LNCAP (cell line): ENCODE results near the gene XKR8.

Source experiments
- CTCF ChIP-seq: fragments of 450-650 bp; IDR thresholded peaks from 2 replicates; pipeline ENCODE4 v1.5.1; 2017; ENCODE audit warnings: mild to moderate bottlenecking

XKR8 gene

GRCh38 chr1:27934818-27935549 is 24.8 kb upstream of the XKR8 start, which contains the start of gene SMPDL3B:
Gene SMPDL3B, plus strand, starts transcription at chr1:27935000. Its CDS starts 184 bp downstream, at chr1:27935184.
- no peak for TF ChIP-seq CTCF

- TF ChIP-seq CTCF: no peak
Observed at GRCh38 chr1:27935721-27936120, 24.1 kb upstream of the XKR8 start.

DNA sequence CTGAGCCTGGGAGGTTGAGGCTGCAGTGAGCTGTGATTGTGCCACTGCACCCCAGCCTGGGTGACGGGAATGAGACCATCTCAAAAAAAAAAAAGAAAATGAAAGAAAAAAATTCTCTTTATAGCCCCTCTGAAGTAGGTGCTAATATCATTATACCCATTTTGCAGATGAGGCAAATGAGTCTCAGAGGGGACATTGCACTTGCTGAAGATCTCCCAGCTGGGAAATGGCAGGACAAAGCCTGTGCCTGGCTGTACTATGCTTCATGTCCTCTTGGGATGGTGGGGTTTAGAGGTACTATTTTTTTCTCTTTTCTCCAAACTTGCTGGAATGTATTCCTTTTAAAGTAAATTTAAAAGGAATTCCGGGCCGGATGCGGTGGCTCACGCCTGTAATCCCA is 23.4 kb upstream of the XKR8 start:
- TF ChIP-seq CTCF: no peak

GRCh38 chr1:27937524-27937836 is 22.3 kb upstream of the XKR8 start:
- no peak for TF ChIP-seq CTCF

- TF ChIP-seq CTCF: no peak
Observed at GRCh38 chr1:27938488-27938887, 21.3 kb upstream of the XKR8 start.

GRCh38 chr1:27940297-27940696 is 19.5 kb upstream of the XKR8 start:
- TF ChIP-seq CTCF: no peak

- no peak for TF ChIP-seq CTCF
Observed at GRCh38 chr1:27940870-27941560, 18.8 kb upstream of the XKR8 start.
